ENCODE measurements around the gene CDCA8. TPM values are rescaled to one million over a fixed set of nuclear protein-coding genes. Genes with fewer than 3 reads are reported as not detected.

Gene CDCA8
- total RNA-seq, 1 donor from 2014 or later = 0.78 TPM

DNA sequence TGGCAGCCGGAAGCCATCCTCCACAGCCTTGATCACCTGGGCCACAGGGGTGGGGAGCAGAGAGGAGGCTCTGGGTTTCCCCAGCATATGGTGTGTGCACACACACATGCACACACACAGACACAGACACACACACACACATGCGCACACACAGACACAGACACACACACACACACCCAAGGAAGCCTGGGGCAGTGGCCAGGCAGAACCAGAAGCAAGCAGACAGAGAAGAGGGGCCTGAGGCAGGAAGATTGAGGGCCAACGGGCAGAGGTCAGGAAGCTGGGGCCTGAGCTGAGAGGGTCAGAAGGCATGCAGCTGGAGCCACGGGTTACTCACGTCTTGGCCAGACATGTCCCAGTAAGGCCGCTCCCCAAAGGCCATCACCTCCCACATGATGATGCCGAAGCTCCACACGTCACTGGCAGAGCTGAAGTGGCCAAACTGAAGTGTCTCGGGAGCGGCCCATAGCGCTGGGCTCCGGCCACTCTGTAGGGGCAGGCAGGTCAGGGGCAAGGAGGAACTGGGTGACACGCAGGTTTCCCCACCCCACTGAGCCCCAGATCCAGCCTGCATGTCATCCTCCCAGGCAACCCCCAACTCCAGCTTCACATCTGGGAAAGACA is 27.4 kb downstream of the CDCA8 start:
- Histone ChIP-seq H3K4me3 (no peak overlapping the region), H3K27me3 (no peaks in the 10 kb centered on the region), H3K4me1 (no peaks in the 10 kb centered on the region), H3K36me3 (no peaks in the 10 kb centered on the region), H3K9me3 (no peaks in the 10 kb centered on the region), H3K27ac (no peak overlapping the region)
- intact Hi-C loops (cut with DNase I) = no loop called here
- TF ChIP-seq, protein P1, sequence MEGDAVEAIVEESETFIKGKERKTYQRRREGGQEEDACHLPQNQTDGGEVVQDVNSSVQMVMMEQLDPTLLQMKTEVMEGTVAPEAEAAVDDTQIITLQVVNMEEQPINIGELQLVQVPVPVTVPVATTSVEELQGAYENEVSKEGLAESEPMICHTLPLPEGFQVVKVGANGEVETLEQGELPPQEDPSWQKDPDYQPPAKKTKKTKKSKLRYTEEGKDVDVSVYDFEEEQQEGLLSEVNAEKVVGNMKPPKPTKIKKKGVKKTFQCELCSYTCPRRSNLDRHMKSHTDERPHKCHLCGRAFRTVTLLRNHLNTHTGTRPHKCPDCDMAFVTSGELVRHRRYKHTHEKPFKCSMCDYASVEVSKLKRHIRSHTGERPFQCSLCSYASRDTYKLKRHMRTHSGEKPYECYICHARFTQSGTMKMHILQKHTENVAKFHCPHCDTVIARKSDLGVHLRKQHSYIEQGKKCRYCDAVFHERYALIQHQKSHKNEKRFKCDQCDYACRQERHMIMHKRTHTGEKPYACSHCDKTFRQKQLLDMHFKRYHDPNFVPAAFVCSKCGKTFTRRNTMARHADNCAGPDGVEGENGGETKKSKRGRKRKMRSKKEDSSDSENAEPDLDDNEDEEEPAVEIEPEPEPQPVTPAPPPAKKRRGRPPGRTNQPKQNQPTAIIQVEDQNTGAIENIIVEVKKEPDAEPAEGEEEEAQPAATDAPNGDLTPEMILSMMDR (IDR thresholded peaks at IDR 0.05) = no peak
- no peak for DNase-seq
- ATAC-seq = no peak

- Histone ChIP-seq H3K36me3 (no peaks in the 10 kb centered on the region), H3K9me3 (no peaks in the 10 kb centered on the region), H3K27me3 (no peaks in the 10 kb centered on the region), H3K27ac (no peak overlapping the region), H3K4me3 (no peak overlapping the region), H3K4me1 (no peaks in the 10 kb centered on the region)
- TF ChIP-seq, protein P1 (IDR thresholded peaks at IDR 0.05) = no peak
- intact Hi-C loops (cut with DNase I) = no loop called here
- no peak for DNase-seq
- no peak for ATAC-seq
These were observed 28.2 kb downstream of the CDCA8 start for GRCh38 chr1:37720231-37721130.

GRCh38 chr1:37721565-37721964 is 29.2 kb downstream of the CDCA8 start:
- H3K9me3 ChIP-seq = no peaks in the 10 kb centered on the region
- H3K27me3 ChIP-seq = no peaks in the 10 kb centered on the region
- TF ChIP-seq, protein P1 (IDR thresholded peaks at IDR 0.05) = no peak
- ATAC-seq (no peak), DNase-seq (no peak)
- intact Hi-C loops (cut with DNase I) = no loop called here
- no peak overlapping the region for H3K27ac ChIP-seq
- no peaks in the 10 kb centered on the region for H3K36me3 ChIP-seq
- no peak overlapping the region for H3K4me3 ChIP-seq
- H3K4me1 ChIP-seq = no peaks in the 10 kb centered on the region

DNA sequence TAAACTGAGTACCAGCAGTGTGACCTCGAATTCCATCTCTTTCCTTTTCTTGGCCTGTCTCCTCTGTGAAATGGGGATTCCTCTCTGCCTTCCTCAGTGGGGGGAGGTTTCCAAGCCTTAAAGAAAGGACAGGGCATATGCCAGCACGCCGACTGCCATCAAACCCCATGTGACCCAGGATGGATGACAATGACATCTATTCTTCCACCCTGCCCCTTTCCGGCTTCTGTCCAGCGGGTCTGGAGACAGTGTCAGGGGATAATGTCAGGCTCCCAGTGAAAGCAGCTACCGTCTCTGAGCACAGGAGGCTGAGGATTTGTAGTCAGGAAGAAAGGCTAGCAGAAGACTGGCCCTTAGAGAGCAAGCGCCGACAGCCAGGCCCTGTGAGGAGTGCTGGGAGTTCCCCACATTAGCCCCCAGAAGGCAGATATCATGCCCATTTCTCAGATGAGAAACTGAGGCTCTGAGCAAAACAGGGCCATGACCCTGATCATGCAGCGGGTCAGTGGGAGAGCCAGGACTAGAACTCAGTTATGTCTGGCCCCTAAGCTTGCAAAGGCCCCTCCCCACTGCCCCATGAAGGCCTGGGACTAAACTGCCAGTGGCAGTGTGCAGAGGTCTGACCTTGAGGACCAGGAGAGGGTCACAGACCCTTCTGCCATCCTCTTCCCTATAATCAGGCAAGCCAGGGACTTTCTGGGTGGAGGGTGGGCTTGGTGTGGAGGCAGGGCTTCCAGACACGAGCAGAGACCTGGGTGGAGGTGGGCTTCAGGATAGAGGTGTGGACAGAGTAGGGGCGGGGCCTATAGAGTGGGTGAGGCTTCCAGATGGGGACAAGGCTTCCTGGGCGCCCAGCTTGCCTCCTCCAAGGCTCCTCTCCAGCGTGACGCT is 30.1 kb downstream of the CDCA8 start:
- Histone ChIP-seq H3K36me3 (no peaks in the 10 kb centered on the region), H3K4me1 (no peaks in the 10 kb centered on the region), H3K27ac (no peak overlapping the region), H3K9me3 (no peaks in the 10 kb centered on the region), H3K27me3 (no peaks in the 10 kb centered on the region), H3K4me3 (no peak overlapping the region)
- no peak for ATAC-seq
- no peak for DNase-seq
- TF ChIP-seq, protein P1 (IDR thresholded peaks at IDR 0.05) = no peak
- intact Hi-C loops (cut with DNase I) = no loop called here

DNA sequence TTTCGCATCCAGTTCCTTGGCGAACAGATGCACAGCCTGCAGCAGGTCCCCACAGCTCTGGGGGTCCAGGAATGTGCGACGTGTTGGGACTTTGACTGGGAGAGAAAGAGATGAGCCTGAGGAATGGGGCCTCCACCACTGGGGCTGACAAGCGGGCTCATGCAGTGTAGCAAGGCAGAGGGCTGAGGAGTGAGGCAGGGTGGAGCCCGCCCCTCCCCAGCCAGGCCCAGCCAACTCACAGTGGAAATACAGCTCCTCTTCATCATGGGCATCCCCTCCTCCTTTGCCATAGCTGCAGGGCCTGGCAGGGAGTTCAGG is 30.7 kb downstream of the CDCA8 start:
- Histone ChIP-seq H3K36me3 (no peaks in the 10 kb centered on the region), H3K4me1 (no peaks in the 10 kb centered on the region), H3K4me3 (no peak overlapping the region), H3K27me3 (no peaks in the 10 kb centered on the region), H3K27ac (no peak overlapping the region), H3K9me3 (no peaks in the 10 kb centered on the region)
- TF ChIP-seq, protein P1 (IDR thresholded peaks at IDR 0.05) = no peak
- intact Hi-C loops (cut with DNase I) = no loop called here
- no peak for DNase-seq
- no peak for ATAC-seq
